ENCODE results near the gene DPEP2. TPM values are rescaled to one million over a fixed set of nuclear protein-coding genes. Genes with fewer than 3 reads are reported as not detected.
A peak's percentile ranks its signal among the peaks of the same experiment; 100 is the strongest.

The DPEP2 gene
- total and polyA plus RNA-seq, 2 of the 13 experiments (the other 11 are each of a cell fraction or from before 2014, with no cell fraction given), result 0.18 TPM; not detected in 1

GRCh38 chr16:67943619-67944504 lies 55.4 kb downstream of the DPEP2 start, which contains the start of gene LCAT (continued):
- no peak for TF ChIP-seq MAF1 (CRISPR knock-in tag; IDR thresholded peaks at IDR 0.05; ENCODE audit: borderline replicate concordance)
- peak; percentile 80; the same call in 1 of the 2 replicates for TF ChIP-seq THAP9 (CRISPR knock-in tag; IDR thresholded peaks at IDR 0.05; ENCODE audit: borderline replicate concordance)
- 0 out of 2 replicates have a peak, but pooled peaks have one; percentile 51 for TF ChIP-seq FOXA3 (CRISPR knock-in tag; IDR thresholded peaks at IDR 0.05)
- peak; percentile 20 for TF ChIP-seq ZNF781 (CRISPR knock-in tag; IDR thresholded peaks at IDR 0.05; ENCODE audit: borderline replicate concordance, not compliant biosample characterization)
- TF ChIP-seq SP1 (IDR thresholded peaks at IDR 0.05), result no peak
- TF ChIP-seq SP1 (CRISPR knock-in tag; IDR thresholded peaks at IDR 0.05), result peak; percentile 77
- no peak; the same call in 1 of the 2 replicates for TF ChIP-seq ZMYM3 (CRISPR knock-in tag; IDR thresholded peaks at IDR 0.05)
- no peak for TF ChIP-seq MYPOP (CRISPR knock-in tag; IDR thresholded peaks at IDR 0.05)
- peak; percentile 49 for TF ChIP-seq ZSCAN9 (CRISPR knock-in tag; IDR thresholded peaks at IDR 0.05; ENCODE audit: borderline replicate concordance)
- TF ChIP-seq NFRKB (IDR thresholded peaks at IDR 0.05), result no peak
- TF ChIP-seq ZBTB43 (CRISPR knock-in tag; conservative IDR thresholded peaks at IDR 0.05), result no peak
- TF ChIP-seq MED13 (CRISPR knock-in tag; IDR thresholded peaks at IDR 0.05), result no peak
- TF ChIP-seq SOX6 (IDR thresholded peaks at IDR 0.05), result no peak
- TF ChIP-seq SOX6 (CRISPR knock-in tag; IDR thresholded peaks at IDR 0.05), result no peak; the same call in 1 of the 2 replicates
- peak; percentile 82 for TF ChIP-seq ZNF350 (CRISPR knock-in tag; IDR thresholded peaks at IDR 0.05; ENCODE audit: borderline replicate concordance, low read depth)
- 0 out of 2 replicates have a peak, but pooled peaks have one; percentile 51 for TF ChIP-seq FOXO4 (CRISPR knock-in tag; conservative IDR thresholded peaks at IDR 0.05)
- peak; percentile 74 for TF ChIP-seq BRF2 (CRISPR knock-in tag; IDR thresholded peaks at IDR 0.05)
- 0 out of 2 replicates have a peak, but pooled peaks have one; percentile 75 for TF ChIP-seq ZNF709 (CRISPR knock-in tag; IDR thresholded peaks at IDR 0.05)
- TF ChIP-seq ZNF850 (CRISPR knock-in tag; conservative IDR thresholded peaks at IDR 0.05), result no peak
- peak; percentile 63 for TF ChIP-seq ELF1 (CRISPR knock-in tag; IDR thresholded peaks at IDR 0.05)
- no peak for TF ChIP-seq ZNF326 (CRISPR knock-in tag; IDR thresholded peaks at IDR 0.05; ENCODE audit: borderline replicate concordance)
- no peak for TF ChIP-seq XBP1 (CRISPR knock-in tag; IDR thresholded peaks at IDR 0.05)
- no peak; the same call in 1 of the 2 replicates for TF ChIP-seq ZNF296 (CRISPR knock-in tag; conservative IDR thresholded peaks at IDR 0.05)

All from HepG2 (cell line).